HEK293 (cell line): ENCODE measurements around the gene GPX3.

Experiments
- CTCF ChIA-PET: fragments of 350-600 bp; formaldehyde crosslinking; extraction: SDS; loops from one replicate; lab custom pipeline; 2021; ENCODE audit warnings: antibody characterized with exemption; lab: Yijun Ruan, JAX
- POLR2A ChIA-PET: fragments of 300-600 bp; formaldehyde crosslinking; extraction: SDS; loops from one replicate; lab custom pipeline; 2020; ENCODE audit warnings: antibody characterized with exemption, inconsistent platforms; lab: Yijun Ruan, JAX
- H3K27ac ChIP-seq: fragments of 200-500 bp; sonication (Bioruptor generic); 2 replicates; pipeline ENCODE4 v1.5.1; 2014; ENCODE audit warnings: low read depth, low read length, control low read depth, inconsistent platforms; ENCODE audit errors: extremely low read depth
- H3K36me3 ChIP-seq, 2 experiments: fragments of 200-500 bp in 1 of 2; sonication (Bioruptor generic) in 1 of 2; 1 replicate in 1 of 2; 2 replicates in 1 of 2; pipeline ENCODE4 v1.5.1; 2014 to 2017; ENCODE audit warnings: inconsistent platforms in 2 of 2, low read length in 2 of 2; ENCODE audit not compliant: control insufficient read depth in 2 of 2, insufficient read depth in 1 of 2
- H3K4me1 ChIP-seq: fragments of 200-500 bp; sonication (Bioruptor generic); 2 replicates; pipeline ENCODE4 v1.5.1; 2014; ENCODE audit warnings: mild to moderate bottlenecking, low read length, inconsistent platforms; ENCODE audit not compliant: control insufficient read depth, insufficient read depth
- H3K4me3 ChIP-seq: 2 replicates; pipeline ENCODE4 v1.5.1; 2011; ENCODE audit warnings: low read depth, mild to moderate bottlenecking, control low read depth, low read length, moderate library complexity
- H3K9me3 ChIP-seq: fragments of 200-500 bp; sonication (Bioruptor generic); 2 replicates; pipeline ENCODE4 v1.5.1; 2014; ENCODE audit warnings: low read depth, low read length, inconsistent platforms; ENCODE audit not compliant: control insufficient read depth, insufficient read depth
- EGR2 ChIP-seq: fragments of 450-650 bp; formaldehyde crosslinking; IDR thresholded peaks from 2 replicates; pipeline ENCODE4 v1.5.1; 2016; ENCODE audit warnings: low read depth, missing biosample characterization, missing genetic modification characterization
- GLI2 ChIP-seq: fragments of 450-650 bp; formaldehyde crosslinking; IDR thresholded peaks from 2 replicates; pipeline ENCODE4; 2017; ENCODE audit warnings: missing biosample characterization, missing genetic modification characterization, low read depth, borderline replicate concordance
- GLIS2 ChIP-seq: fragments of 450-650 bp; formaldehyde crosslinking; IDR thresholded peaks from 2 replicates; pipeline ENCODE4 v1.5.1; 2016; ENCODE audit warnings: missing biosample characterization, missing genetic modification characterization
- OSR2 ChIP-seq: fragments of 450-650 bp; formaldehyde crosslinking; IDR thresholded peaks from 2 replicates; pipeline ENCODE4 v1.5.1; 2016; ENCODE audit warnings: missing biosample characterization, missing genetic modification characterization
- REST ChIP-seq: fragments of 450-650 bp; formaldehyde crosslinking; IDR thresholded peaks from 2 replicates; pipeline ENCODE4 v1.5.1; 2016; ENCODE audit warnings: missing biosample characterization, missing genetic modification characterization
- ZNF2 ChIP-seq: fragments of 450-650 bp; formaldehyde crosslinking; IDR thresholded peaks from 2 replicates; pipeline ENCODE4 v1.5.1; 2016; ENCODE audit warnings: missing biosample characterization, missing genetic modification characterization
- ZNF23 ChIP-seq: fragments of 450-650 bp; formaldehyde crosslinking; IDR thresholded peaks from 2 replicates; pipeline ENCODE4 v1.5.1; 2016; ENCODE audit warnings: missing biosample characterization, missing genetic modification characterization, borderline replicate concordance
- ZNF324 ChIP-seq: fragments of 450-650 bp; formaldehyde crosslinking; IDR thresholded peaks from 2 replicates; pipeline ENCODE4 v1.5.1; 2016; ENCODE audit warnings: missing biosample characterization, missing genetic modification characterization
- ZNF473 ChIP-seq: fragments of 450-650 bp; formaldehyde crosslinking; IDR thresholded peaks from 2 replicates; pipeline ENCODE4 v1.5.1; 2017; ENCODE audit warnings: missing biosample characterization, missing genetic modification characterization
- ZNF529 ChIP-seq: fragments of 450-650 bp; formaldehyde crosslinking; IDR thresholded peaks from 2 replicates; pipeline ENCODE4 v1.5.1; 2017; ENCODE audit warnings: missing genetic modification characterization, missing biosample characterization; ENCODE audit not compliant: insufficient replicate concordance
- ZNF555 ChIP-seq: fragments of 450-650 bp; formaldehyde crosslinking; conservative IDR thresholded peaks from 2 replicates; pipeline ENCODE4 v1.5.1; 2017; ENCODE audit warnings: missing biosample characterization, mild to moderate bottlenecking, missing genetic modification characterization, inconsistent platforms
- ZNF701 ChIP-seq: fragments of 450-650 bp; formaldehyde crosslinking; IDR thresholded peaks from 2 replicates; pipeline ENCODE4 v1.5.1; 2016; ENCODE audit warnings: missing biosample characterization, missing genetic modification characterization
- ZNF837 ChIP-seq: fragments of 450-650 bp; formaldehyde crosslinking; IDR thresholded peaks from 2 replicates; pipeline ENCODE4 v1.5.1; 2016; ENCODE audit warnings: missing biosample characterization, missing genetic modification characterization

Gene GPX3

GRCh38 chr5:151026679-151027078, 6.3 kb downstream of the GPX3 start:
- ChIA-PET POLR2A (no interaction called here), CTCF (interaction anchor here (1.4 kb wide), 1 partner anchor 138 kb away, joined by 3 read pairs; no protein-coding TSS in a partner anchor)
- no peak overlapping the region for H3K27ac ChIP-seq
- TF ChIP-seq ZNF2 (tag by site-specific recombination) (no peak), ZNF555 (tag by site-specific recombination) (no peak)
- H3K36me3 ChIP-seq = peaks cover 0 to 52% of the 10 kb centered on the region in 2 experiments; a peak in 2 of 3 replicates
- H3K4me1 ChIP-seq = no peaks in the 10 kb centered on the region
- H3K9me3 ChIP-seq = no peaks in the 10 kb centered on the region
- no peak overlapping the region for H3K4me3 ChIP-seq

DNA sequence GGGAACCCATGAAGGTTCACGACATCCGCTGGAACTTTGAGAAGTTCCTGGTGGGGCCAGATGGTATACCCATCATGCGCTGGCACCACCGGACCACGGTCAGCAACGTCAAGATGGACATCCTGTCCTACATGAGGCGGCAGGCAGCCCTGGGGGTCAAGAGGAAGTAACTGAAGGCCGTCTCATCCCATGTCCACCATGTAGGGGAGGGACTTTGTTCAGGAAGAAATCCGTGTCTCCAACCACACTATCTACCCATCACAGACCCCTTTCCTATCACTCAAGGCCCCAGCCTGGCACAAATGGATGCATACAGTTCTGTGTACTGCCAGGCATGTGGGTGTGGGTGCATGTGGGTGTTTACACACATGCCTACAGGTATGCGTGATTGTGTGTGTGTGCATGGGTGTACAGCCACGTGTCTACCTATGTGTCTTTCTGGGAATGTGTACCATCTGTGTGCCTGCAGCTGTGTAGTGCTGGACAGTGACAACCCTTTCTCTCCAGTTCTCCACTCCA, 7.6 kb downstream of the GPX3 start:
- ChIA-PET CTCF (no interaction called here), POLR2A (no interaction called here)
- Histone ChIP-seq H3K36me3 (peaks cover 5 to 61% of the 10 kb centered on the region in 2 experiments; a peak in 2 of 3 replicates), H3K4me3 (no peak overlapping the region), H3K27ac (no peak overlapping the region), H3K9me3 (no peaks in the 10 kb centered on the region), H3K4me1 (no peaks in the 10 kb centered on the region)
- TF ChIP-seq ZNF473 (tag by site-specific recombination) (no peak), REST (tag by site-specific recombination) (0 out of 2 replicates have a peak, but pooled peaks have one; percentile 31)

DNA sequence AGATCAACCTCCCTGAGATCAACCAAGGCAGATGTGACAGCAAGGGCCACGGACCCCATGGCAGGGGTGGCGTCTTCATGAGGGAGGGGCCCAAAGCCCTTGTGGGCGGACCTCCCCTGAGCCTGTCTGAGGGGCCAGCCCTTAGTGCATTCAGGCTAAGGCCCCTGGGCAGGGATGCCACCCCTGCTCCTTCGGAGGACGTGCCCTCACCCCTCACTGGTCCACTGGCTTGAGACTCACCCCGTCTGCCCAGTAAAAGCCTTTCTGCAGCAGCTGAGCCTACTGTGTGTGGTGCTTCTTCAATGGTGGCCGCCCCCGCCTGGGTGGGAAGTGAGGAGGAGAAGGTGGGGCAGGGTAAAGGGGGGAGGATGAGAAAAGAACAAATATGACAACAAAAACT, 8.3 kb downstream of the GPX3 start:
- TF ChIP-seq GLIS2 (0 out of 2 replicates have a peak, but pooled peaks have one; percentile 13), EGR2 (0 out of 2 replicates have a peak, but pooled peaks have one; percentile 21), ZNF701 (tag by site-specific recombination) (no peak)
- Histone ChIP-seq H3K4me1 (no peaks in the 10 kb centered on the region), H3K4me3 (no peak overlapping the region), H3K36me3 (peaks cover 5 to 66% of the 10 kb centered on the region in 2 experiments; a peak in 2 of 3 replicates), H3K9me3 (no peaks in the 10 kb centered on the region), H3K27ac (no peak overlapping the region)
- ChIA-PET CTCF (no interaction called here), POLR2A (no interaction called here)

- no peak overlapping the region for H3K4me3 ChIP-seq
- TF ChIP-seq ZNF23 = no peak
- no peak for TF ChIP-seq OSR2 (tag by site-specific recombination)
- TF ChIP-seq ZNF324 = no peak
- no peak for TF ChIP-seq ZNF529 (tag by site-specific recombination)
- no peak for TF ChIP-seq GLI2
- TF ChIP-seq ZNF837 (tag by site-specific recombination) = no peak
- CTCF ChIA-PET = no interaction called here
- POLR2A ChIA-PET = no interaction called here
- H3K9me3 ChIP-seq = no peaks in the 10 kb centered on the region
- no peak overlapping the region for H3K27ac ChIP-seq
- H3K36me3 ChIP-seq = peaks cover 5 to 73% of the 10 kb centered on the region in 2 experiments; a peak in 2 of 3 replicates
- H3K4me1 ChIP-seq = no peaks in the 10 kb centered on the region
Measured at GRCh38 chr5:151029179-151030055, 9.0 kb downstream of the GPX3 start.
